Stimulated activated CD8-positive, alpha-beta memory T cell treated with anti-CD3 and anti-CD28 coated beads, Interleukin-4, amount 100 ng/mL, for 48 hours (primary cell): Measurements from ENCODE around the gene ATP8A2.
"Not testable (repeated sequence)": the region's sequence is repeated elsewhere in the genome, so short reads cannot be mapped to it uniquely, and the experiment has no call there.

Experiments used
- DNase-seq: peaks from one replicate; pipeline ENCODE4 v3.0.0-alpha.2; 2020

The ATP8A2 gene

GRCh38 chr13:26058704-26059103 lies 686.9 kb downstream of the ATP8A2 start:
- no peak for DNase-seq

GRCh38 chr13:26060357-26060756 lies 688.6 kb downstream of the ATP8A2 start:
- no peak for DNase-seq

- no peak for DNase-seq
Measured at GRCh38 chr13:26061256-26061655, 689.5 kb downstream of the ATP8A2 start.

GRCh38 chr13:26061947-26062346 lies 690.2 kb downstream of the ATP8A2 start:
- DNase-seq: no peak

GRCh38 chr13:26062853-26063444 lies 691.2 kb downstream of the ATP8A2 start:
- DNase-seq: peak; percentile 25

GRCh38 chr13:26066492-26066891 lies 694.7 kb downstream of the ATP8A2 start:
- DNase-seq: not testable (repeated sequence)

GRCh38 chr13:26067601-26068000 lies 695.8 kb downstream of the ATP8A2 start:
- no peak for DNase-seq

GRCh38 chr13:26068372-26068771 lies 696.6 kb downstream of the ATP8A2 start:
- DNase-seq: not testable (repeated sequence)

- DNase-seq: not testable (repeated sequence)
Measured at GRCh38 chr13:26069642-26070041, 697.9 kb downstream of the ATP8A2 start.

GRCh38 chr13:26071691-26072090 lies 699.9 kb downstream of the ATP8A2 start:
- DNase-seq: no peak

GRCh38 chr13:26072335-26072734 lies 700.6 kb downstream of the ATP8A2 start:
- DNase-seq: not testable (repeated sequence)

- DNase-seq: no peak
Measured at GRCh38 chr13:26074706-26075105, 702.9 kb downstream of the ATP8A2 start.
